H1 (cell line): ENCODE data around the gene DDX1. TPM values are rescaled to one million over a fixed set of nuclear protein-coding genes. Genes with fewer than 3 reads are reported as not detected.

Experiments used
- CTCF ChIA-PET: fragments of 300-600 bp; sonication (Branson Sonifier 250); formaldehyde crosslinking; loops from one replicate; lab custom pipeline; 2021; ENCODE audit not compliant: partially characterized antibody; lab: Charles Lee
- POLR2A ChIA-PET: fragments of 300-600 bp; sonication (Branson Sonifier 250); formaldehyde crosslinking; loops from one replicate; lab custom pipeline; 2021; ENCODE audit warnings: inconsistent platforms; ENCODE audit not compliant: partially characterized antibody; lab: Charles Lee
- DNase-seq, 2 experiments: peaks; one replicate each; pipeline versions ENCODE4 v3.0.0 to v3.0.0-alpha.2; 2010 to 2022; ENCODE audit warnings: low spot score in 2 of 2, low read depth in 1 of 2, mixed read lengths in 1 of 2
- FAIRE-seq: peaks from 2 replicates; lab custom pipeline; 2011; peaks lifted over from hg19 to GRCh38; lab: Jason Lieb, UNC
- H2AFZ ChIP-seq: 2 replicates; pipeline ENCODE4 v1.8.1; 2012; ENCODE audit warnings: low read length, inconsistent platforms
- H2AK5ac ChIP-seq: 2 replicates; pipeline ENCODE4 v1.6.1; 2013; ENCODE audit warnings: low read depth, low read length
- H2BK120ac ChIP-seq: replicated peaks from 2 replicates; pipeline ENCODE3; 2013; ENCODE audit warnings: low read depth, low read length, inconsistent platforms
- H2BK12ac ChIP-seq: 2 replicates; pipeline ENCODE4 v1.6.1; 2013; ENCODE audit warnings: low read depth, low read length
- H2BK15ac ChIP-seq: 2 replicates; pipeline ENCODE4 v1.6.1; 2013; ENCODE audit warnings: low read length
- H2BK20ac ChIP-seq: 2 replicates; pipeline ENCODE4 v1.6.1; 2013; ENCODE audit warnings: low read length
- H2BK5ac ChIP-seq: 2 replicates; pipeline ENCODE4 v1.6.1; 2013; ENCODE audit warnings: low read depth, low read length
- H3K14ac ChIP-seq: 2 replicates; pipeline ENCODE4 v1.6.1; 2013; ENCODE audit warnings: inconsistent platforms; ENCODE audit not compliant: insufficient read length
- H3K18ac ChIP-seq: 2 replicates; pipeline ENCODE4 v1.6.1; 2013; ENCODE audit warnings: low read length; ENCODE audit errors: extremely low read depth
- H3K23ac ChIP-seq: 2 replicates; pipeline ENCODE4 v1.6.1; 2013; ENCODE audit warnings: inconsistent platforms; ENCODE audit not compliant: insufficient read length
- H3K23me2 ChIP-seq: 2 replicates; pipeline ENCODE4 v1.6.1; 2013; ENCODE audit warnings: low read depth, low read length
- H3K27ac ChIP-seq: 2 replicates; pipeline ENCODE4 v1.6.1; 2011; ENCODE audit warnings: low read depth, low read length, inconsistent platforms
- H3K27me3 ChIP-seq, 4 experiments: replicated peaks in 1 of 4; 1 replicate in 1 of 4; 2 replicates in 3 of 4; pipeline versions ENCODE4 v1.6.1 to v1.8.1; 2011 to 2013; ENCODE audit warnings: low read length in 3 of 4, mild to moderate bottlenecking in 3 of 4, inconsistent platforms in 2 of 4, mixed read lengths in 2 of 4, moderate library complexity in 1 of 4; ENCODE audit not compliant: control insufficient read depth in 3 of 4, insufficient read depth in 3 of 4; ENCODE audit errors: extremely low read depth in 1 of 4
- H3K36me3 ChIP-seq, 4 experiments: 2 replicates each; pipeline versions ENCODE4 v1.6.1 to v1.8.1; 2011 to 2013; ENCODE audit warnings: mild to moderate bottlenecking in 4 of 4, low read length in 3 of 4, moderate library complexity in 2 of 4, control low read depth in 1 of 4, inconsistent platforms in 1 of 4; ENCODE audit not compliant: insufficient read depth in 4 of 4, control insufficient read depth in 2 of 4
- H3K4ac ChIP-seq: replicated peaks from 2 replicates; pipeline ENCODE3; 2013; ENCODE audit warnings: low read length, low read depth, mixed read lengths, inconsistent platforms; ENCODE audit not compliant: insufficient read length
- H3K4me1 ChIP-seq, 4 experiments: replicated peaks in 1 of 4; 1 replicate in 1 of 4; 2 replicates in 3 of 4; pipeline versions ENCODE4 v1.6.1 to v1.8.1; 2011 to 2013; ENCODE audit warnings: low read length in 3 of 4, inconsistent platforms in 2 of 4, mixed read lengths in 1 of 4; ENCODE audit not compliant: insufficient read depth in 4 of 4, control insufficient read depth in 3 of 4
- H3K4me2 ChIP-seq, 2 experiments: 2 replicates each; pipeline versions ENCODE4 v1.6.1 to v1.8.1; 2011 to 2013; ENCODE audit warnings: low read depth in 2 of 2, low read length in 2 of 2, control low read depth in 1 of 2, inconsistent platforms in 1 of 2, mild to moderate bottlenecking in 1 of 2; ENCODE audit not compliant: insufficient read depth in 1 of 2
- H3K4me3 ChIP-seq, 4 experiments: fragments of 200-600, 300-600 bp in 1 of 4; sonication (generic), shearing (Covaris generic), sonication (Bioruptor Twin) in 1 of 4; 2 replicates each; pipeline versions ENCODE4 v1.5.1 to v1.8.1; 2011 to 2016; ENCODE audit warnings: low read length in 4 of 4, low read depth in 3 of 4, control low read depth in 2 of 4, inconsistent platforms in 2 of 4, mild to moderate bottlenecking in 2 of 4, mixed read lengths in 1 of 4, moderate library complexity in 1 of 4; ENCODE audit not compliant: insufficient read depth in 2 of 4; ENCODE audit errors: extremely low read depth in 1 of 4
- H3K56ac ChIP-seq: replicated peaks from 2 replicates; pipeline ENCODE3; 2013; ENCODE audit warnings: low read depth, mild to moderate bottlenecking, mixed read lengths, low read length, inconsistent platforms; ENCODE audit not compliant: insufficient read length
- H3K79me1 ChIP-seq: 2 replicates; pipeline ENCODE4 v1.6.1; 2013; ENCODE audit warnings: low read depth, low read length, control low read depth
- H3K79me2 ChIP-seq, 2 experiments: 2 replicates each; pipeline versions ENCODE4 v1.6.1 to v1.8.1; 2012 to 2013; ENCODE audit warnings: low read length in 2 of 2, mild to moderate bottlenecking in 2 of 2, inconsistent platforms in 1 of 2; ENCODE audit not compliant: insufficient read depth in 2 of 2, control insufficient read depth in 1 of 2
- H3K9ac ChIP-seq, 4 experiments: replicated peaks in 1 of 4; 1 replicate in 1 of 4; 2 replicates in 3 of 4; pipeline versions ENCODE4 v1.6.1 to v1.8.1; 2011 to 2013; ENCODE audit warnings: low read depth in 3 of 4, low read length in 3 of 4, control low read depth in 2 of 4, mild to moderate bottlenecking in 2 of 4, moderate library complexity in 2 of 4, inconsistent platforms in 1 of 4; ENCODE audit errors: extremely low read depth in 1 of 4
- H3K9me3 ChIP-seq, 2 experiments: 2 replicates each; pipeline versions ENCODE4 v1.6.1 to v1.8.1; 2012 to 2013; ENCODE audit warnings: mild to moderate bottlenecking in 2 of 2, moderate library complexity in 2 of 2, control low read depth in 1 of 2, inconsistent platforms in 1 of 2, low read depth in 1 of 2, low read length in 1 of 2, mixed read lengths in 1 of 2; ENCODE audit not compliant: insufficient read depth in 2 of 2
- H4K20me1 ChIP-seq, 2 experiments: replicated peaks in 1 of 2; 2 replicates each; pipeline versions ENCODE3 to v1.8.1; 2011 to 2013; ENCODE audit warnings: inconsistent platforms in 2 of 2, low read length in 2 of 2, mild to moderate bottlenecking in 1 of 2; ENCODE audit not compliant: insufficient read depth in 2 of 2, control insufficient read depth in 1 of 2
- H4K5ac ChIP-seq: 2 replicates; pipeline ENCODE4 v1.6.1; 2013; ENCODE audit warnings: low read length, low read depth, mixed read lengths, inconsistent platforms; ENCODE audit not compliant: insufficient read length
- H4K8ac ChIP-seq: 2 replicates; pipeline ENCODE4 v1.8.0; 2013; ENCODE audit warnings: mild to moderate bottlenecking, moderate library complexity, low read length, inconsistent platforms; ENCODE audit not compliant: insufficient read depth; ENCODE audit errors: extremely low read depth
- H4K91ac ChIP-seq: replicated peaks from 2 replicates; pipeline ENCODE3; 2013; ENCODE audit warnings: low read length, mixed read lengths, inconsistent platforms; ENCODE audit not compliant: insufficient read length
- CBX8 ChIP-seq: fragments of 300-800, 300-1000 bp; sonication (generic); IDR thresholded peaks from 2 replicates; pipeline ENCODE4 v1.7.1; 2016; ENCODE audit warnings: low read depth, low read length, borderline replicate concordance
- CTBP2 ChIP-seq: IDR thresholded peaks from 2 replicates; pipeline ENCODE4 v1.7.0; 2011; ENCODE audit warnings: borderline replicate concordance, mild to moderate bottlenecking, moderate library complexity, mixed read lengths, low read length; ENCODE audit not compliant: insufficient read depth, insufficient read length
- EP300 ChIP-seq, 2 experiments: IDR thresholded peaks; 1 replicate in 1 of 2; 2 replicates in 1 of 2; pipeline ENCODE4 v1.6.1; 2011 to 2012; ENCODE audit warnings: low read depth in 2 of 2, low read length in 2 of 2, mild to moderate bottlenecking in 2 of 2, borderline replicate concordance in 1 of 2, inconsistent platforms in 1 of 2, moderate library complexity in 1 of 2
- GTF2F1 ChIP-seq: IDR thresholded peaks from 2 replicates; pipeline ENCODE4 v1.6.1; 2012; ENCODE audit warnings: low read depth, low read length, improper control_type of control experiment, borderline replicate concordance
- JUN ChIP-seq: IDR thresholded peaks from 2 replicates; pipeline ENCODE4 v1.6.1; 2011; ENCODE audit warnings: low read depth, mild to moderate bottlenecking, improper control_type of control experiment, low read length
- POLR2A ChIP-seq, 2 experiments: IDR thresholded peaks; 1 replicate in 1 of 2; 2 replicates in 1 of 2; pipeline ENCODE4 v1.6.1; 2011; ENCODE audit warnings: low read depth in 2 of 2, low read length in 2 of 2, mild to moderate bottlenecking in 2 of 2; ENCODE audit errors: control extremely low read depth in 1 of 2
- RFX5 ChIP-seq: IDR thresholded peaks from 2 replicates; pipeline ENCODE4 v1.6.1; 2011; ENCODE audit warnings: low read depth, low read length, improper control_type of control experiment, borderline replicate concordance
- WGBS, 2 experiments: shearing (Covaris generic) in 1 of 2; methylation state at CpG; one replicate each; pipeline versions ENCODE4 v1.1.6 to v1.1.7; 2013 to 2015; ENCODE audit warnings: low lambda C conversion rate in 2 of 2, mixed read lengths in 2 of 2, inconsistent platforms in 1 of 2, low coverage in 1 of 2, missing lambda C conversion rate in 1 of 2; ENCODE audit not compliant: insufficient replicate concordance in 2 of 2, insufficient coverage in 1 of 2, insufficient read length in 1 of 2; ENCODE audit errors: extremely low coverage in 1 of 2, missing lambda C conversion rate in 1 of 2; 5-methylcytosine and 5-hydroxymethylcytosine counted together
- polyA plus RNA-seq, 7 experiments: library from polyadenylated mRNA; depleted of rRNA in 3 of 7; stranded (reverse) in 5 of 7; unstranded in 2 of 7; fragments of >200 nt in 5 of 7; fragments of 200-250 nt in 2 of 7; gene quantifications; 1 replicate in 5 of 7; 2 replicates in 1 of 7; 4 replicates in 1 of 7; pipeline versions ENCODE4 v1.2.1 to v1.2.3, GENCODE V29; 2011 to 2013; ENCODE audit warnings: missing spikeins in 2 of 7, mixed read lengths in 2 of 7
- total RNA-seq: library from RNA; stranded (reverse); fragmentation: NEBNext Ultra II Directional; extraction: Animal tissue kit (Norgen Biotek cat#: 25700); gene quantifications from 2 replicates; pipeline ENCODE4 v1.2.1, GENCODE V29; 2021
- TF ChIP-seq, protein P1 (sequence below), 3 experiments: IDR thresholded peaks; 1 replicate in 2 of 3; 2 replicates in 1 of 3; pipeline versions ENCODE4 v1.5.1 to v1.6.1; 2011; ENCODE audit warnings: low read length in 3 of 3, mild to moderate bottlenecking in 3 of 3, inconsistent platforms in 2 of 3, low read depth in 1 of 3, moderate library complexity in 1 of 3; ENCODE audit not compliant: insufficient read depth in 1 of 3; ENCODE audit errors: control extremely low read depth in 1 of 3

DDX1 gene
- total and polyA plus RNA-seq, 2 of the 8 experiments (the other 6 are each of a cell fraction or from before 2014, with no cell fraction given), result 51.1 to 161 TPM

- no peaks in the 10 kb centered on the region for H3K9me3 ChIP-seq
- H2AFZ ChIP-seq, result no peak overlapping the region
- no peak overlapping the region for H3K27ac ChIP-seq
- no peaks in the 10 kb centered on the region for H3K79me1 ChIP-seq
- H2BK12ac ChIP-seq, result no peak overlapping the region
- H3K36me3 ChIP-seq, result no peaks in the 10 kb centered on the region
- no peak overlapping the region for H3K23ac ChIP-seq
- H2BK5ac ChIP-seq, result no peak overlapping the region
- H3K27me3 ChIP-seq, result no peaks in the 10 kb centered on the region
- H3K23me2 ChIP-seq, result peaks cover 6% of the 10 kb centered on the region
- no peak overlapping the region for H4K5ac ChIP-seq
- no peak overlapping the region for H3K18ac ChIP-seq
- TF ChIP-seq EP300 (IDR thresholded peaks at IDR 0.05; ENCODE audit: borderline replicate concordance in 1 of 2, low read depth in 2 of 2, low read length in 2 of 2) (no peak), CTBP2 (no peak), RFX5 (no peak), JUN (no peak), POLR2A (IDR thresholded peaks at IDR 0.05; ENCODE audit: control extremely low read depth in 1 of 2, low read depth in 2 of 2, low read length in 2 of 2) (no peak), CBX8 (no peak), GTF2F1 (no peak)
- TF ChIP-seq, protein P1, sequence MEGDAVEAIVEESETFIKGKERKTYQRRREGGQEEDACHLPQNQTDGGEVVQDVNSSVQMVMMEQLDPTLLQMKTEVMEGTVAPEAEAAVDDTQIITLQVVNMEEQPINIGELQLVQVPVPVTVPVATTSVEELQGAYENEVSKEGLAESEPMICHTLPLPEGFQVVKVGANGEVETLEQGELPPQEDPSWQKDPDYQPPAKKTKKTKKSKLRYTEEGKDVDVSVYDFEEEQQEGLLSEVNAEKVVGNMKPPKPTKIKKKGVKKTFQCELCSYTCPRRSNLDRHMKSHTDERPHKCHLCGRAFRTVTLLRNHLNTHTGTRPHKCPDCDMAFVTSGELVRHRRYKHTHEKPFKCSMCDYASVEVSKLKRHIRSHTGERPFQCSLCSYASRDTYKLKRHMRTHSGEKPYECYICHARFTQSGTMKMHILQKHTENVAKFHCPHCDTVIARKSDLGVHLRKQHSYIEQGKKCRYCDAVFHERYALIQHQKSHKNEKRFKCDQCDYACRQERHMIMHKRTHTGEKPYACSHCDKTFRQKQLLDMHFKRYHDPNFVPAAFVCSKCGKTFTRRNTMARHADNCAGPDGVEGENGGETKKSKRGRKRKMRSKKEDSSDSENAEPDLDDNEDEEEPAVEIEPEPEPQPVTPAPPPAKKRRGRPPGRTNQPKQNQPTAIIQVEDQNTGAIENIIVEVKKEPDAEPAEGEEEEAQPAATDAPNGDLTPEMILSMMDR (IDR thresholded peaks at IDR 0.05; ENCODE audit: control extremely low read depth in 1 of 3, insufficient read depth in 1 of 3, low read depth in 1 of 3, low read length in 3 of 3), result no peak
- no peak overlapping the region for H3K4ac ChIP-seq
- H2BK20ac ChIP-seq, result no peak overlapping the region
- H3K9ac ChIP-seq, result no peak overlapping the region
- no peak overlapping the region for H4K91ac ChIP-seq
- ChIA-PET POLR2A (no interaction called here), CTCF (interaction anchor here (0.6 kb wide), 1 partner anchor 14 kb away, joined by 3 read pairs; no protein-coding TSS in a partner anchor)
- H3K4me2 ChIP-seq, result no peak overlapping the region
- no peak for FAIRE-seq
- H3K14ac ChIP-seq, result no peak overlapping the region
- H4K20me1 ChIP-seq, result no peaks in the 10 kb centered on the region
- no peak overlapping the region for H2BK15ac ChIP-seq
- no peak for DNase-seq
- no peak overlapping the region for H4K8ac ChIP-seq
- 93% methylated on average over 9 of the region's 9 CpGs; no CpG with 5 or more reads in 1 of the 2 experiments for WGBS, 2 experiments
- peaks cover 0 to 4% (median 0%) of the 10 kb centered on the region in 4 experiments; a peak in 1 of 7 replicates for H3K4me1 ChIP-seq
- peaks cover 0 to 19% of the 10 kb centered on the region in 2 experiments; a peak in 2 of 4 replicates for H3K79me2 ChIP-seq
- H3K4me3 ChIP-seq, result no peak overlapping the region
- no peak overlapping the region for H2BK120ac ChIP-seq
- no peak overlapping the region for H2AK5ac ChIP-seq
- no peak overlapping the region for H3K56ac ChIP-seq
These were observed 28.2 kb upstream of the DDX1 start for GRCh38 chr2:15563227-15564100.
